ENCODE data around the gene ZBED2. TPM values are rescaled to one million over a fixed set of nuclear protein-coding genes. Genes with fewer than 3 reads are reported as not detected.

Gene ZBED2
- total RNA-seq, 1 donor from 2014 or later = not detected

- ATAC-seq (ENCODE audit: poor library complexity) (no peak), DNase-seq (no peak)
- intact Hi-C loops (cut with DNase I) = no loop called here
These were observed 12.2 kb upstream of the ZBED2 start for GRCh38 chr3:111607240-111607920.

- ATAC-seq (ENCODE audit: poor library complexity) (no peak), DNase-seq (no peak)
- intact Hi-C loops (cut with DNase I) = no loop called here
These were observed 10.3 kb upstream of the ZBED2 start for GRCh38 chr3:111605493-111605892.

- DNase-seq (no peak), ATAC-seq (ENCODE audit: poor library complexity) (no peak)
- intact Hi-C loops (cut with DNase I) = no loop called here
These were observed 9.9 kb upstream of the ZBED2 start for GRCh38 chr3:111605018-111605417.

- no peak for DNase-seq
- ATAC-seq (ENCODE audit: poor library complexity) = no peak
- intact Hi-C loops (cut with DNase I) = no loop called here
These were observed 9.0 kb upstream of the ZBED2 start for GRCh38 chr3:111604119-111604518.

- intact Hi-C loops (cut with DNase I) = no loop called here
- ATAC-seq (ENCODE audit: poor library complexity) (no peak), DNase-seq (no peak)
These were observed 8.5 kb upstream of the ZBED2 start for GRCh38 chr3:111603679-111604078.

- no peak for DNase-seq
- ATAC-seq (ENCODE audit: poor library complexity) = no peak
- intact Hi-C loops (cut with DNase I) = no loop called here
These were observed 6.7 kb upstream of the ZBED2 start for GRCh38 chr3:111601810-111602209.

GRCh38 chr3:111598552-111598951 is 3.4 kb upstream of the ZBED2 start:
- intact Hi-C loops (cut with DNase I) = no loop called here
- no peak for ATAC-seq (ENCODE audit: poor library complexity)

GRCh38 chr3:111598139-111598538 is 3.0 kb upstream of the ZBED2 start:
- intact Hi-C loops (cut with DNase I) = no loop called here
- no peak for DNase-seq
- ATAC-seq (ENCODE audit: poor library complexity) = no peak

More at GRCh38 chr3:111598552-111598951, 3.4 kb upstream of the ZBED2 start:
- DNase-seq = no peak

GRCh38 chr3:111596328-111596727 is 1.2 kb upstream of the ZBED2 start:
- intact Hi-C loops (cut with DNase I) = no loop called here
- ATAC-seq (ENCODE audit: poor library complexity) (no peak), DNase-seq (no peak)

GRCh38 chr3:111594781-111595180 is 365 bp downstream of the ZBED2 start:
- intact Hi-C loops (cut with DNase I) = no loop called here
- ATAC-seq (ENCODE audit: poor library complexity) (no peak), DNase-seq (no peak)

- DNase-seq (no peak), ATAC-seq (ENCODE audit: poor library complexity) (no peak)
- intact Hi-C loops (cut with DNase I) = no loop called here
These were observed 941 bp downstream of the ZBED2 start for GRCh38 chr3:111594205-111594604.

GRCh38 chr3:111593666-111594065 is 1.5 kb downstream of the ZBED2 start:
- ATAC-seq (ENCODE audit: poor library complexity) = no peak
- no peak for DNase-seq
- intact Hi-C loops (cut with DNase I) = no loop called here

GRCh38 chr3:111592936-111593335 is 2.2 kb downstream of the ZBED2 start:
- DNase-seq (no peak), ATAC-seq (ENCODE audit: poor library complexity) (no peak)
- intact Hi-C loops (cut with DNase I) = no loop called here

- no peak for DNase-seq
- ATAC-seq (ENCODE audit: poor library complexity) = no peak
- intact Hi-C loops (cut with DNase I) = no loop called here
These were observed 3.0 kb downstream of the ZBED2 start for GRCh38 chr3:111592143-111592542.

GRCh38 chr3:111591555-111591954 is 3.6 kb downstream of the ZBED2 start:
- intact Hi-C loops (cut with DNase I) = no loop called here
- ATAC-seq (ENCODE audit: poor library complexity) (no peak), DNase-seq (no peak)

GRCh38 chr3:111590143-111590491 is 5.0 kb downstream of the ZBED2 start:
- no peak for ATAC-seq (ENCODE audit: poor library complexity)
- intact Hi-C loops (cut with DNase I) = no loop called here
- no peak for DNase-seq

- DNase-seq (no peak), ATAC-seq (ENCODE audit: poor library complexity) (no peak)
- intact Hi-C loops (cut with DNase I) = no loop called here
These were observed 5.6 kb downstream of the ZBED2 start for GRCh38 chr3:111589303-111590142.

GRCh38 chr3:111588527-111588926 is 6.6 kb downstream of the ZBED2 start:
- intact Hi-C loops (cut with DNase I) = no loop called here
- DNase-seq (no peak), ATAC-seq (ENCODE audit: poor library complexity) (no peak)

GRCh38 chr3:111585217-111585616 is 9.9 kb downstream of the ZBED2 start:
- intact Hi-C loops (cut with DNase I) = no loop called here
- ATAC-seq (ENCODE audit: poor library complexity) (no peak), DNase-seq (no peak)

GRCh38 chr3:111584744-111585143 is 10.4 kb downstream of the ZBED2 start:
- DNase-seq = no peak
- intact Hi-C loops (cut with DNase I) = no loop called here
- no peak for ATAC-seq (ENCODE audit: poor library complexity)
